MM.1S (cell line): ENCODE data around the gene SEL1L.

Experiments used
- CTCF ChIP-seq: fragments of 300-600 bp; sonication (generic); IDR thresholded peaks from 2 replicates; pipeline ENCODE4 v1.5.1; 2016; ENCODE audit warnings: antibody characterized with exemption, low read length, mixed read lengths
- EZH2 ChIP-seq: fragments of 300-600 bp; sonication (generic); optimal IDR thresholded peaks from 2 replicates; pipeline ENCODE3; 2017; ENCODE audit warnings: low read depth, mild to moderate bottlenecking, antibody characterized with exemption, low read length, mixed read lengths

- TF ChIP-seq CTCF: no peak
- TF ChIP-seq EZH2: no peak
Measured at GRCh38 chr14:81509321-81509720, 24.3 kb downstream of the SEL1L start.
